ENCODE results near the gene ELN.

ELN gene

DNA sequence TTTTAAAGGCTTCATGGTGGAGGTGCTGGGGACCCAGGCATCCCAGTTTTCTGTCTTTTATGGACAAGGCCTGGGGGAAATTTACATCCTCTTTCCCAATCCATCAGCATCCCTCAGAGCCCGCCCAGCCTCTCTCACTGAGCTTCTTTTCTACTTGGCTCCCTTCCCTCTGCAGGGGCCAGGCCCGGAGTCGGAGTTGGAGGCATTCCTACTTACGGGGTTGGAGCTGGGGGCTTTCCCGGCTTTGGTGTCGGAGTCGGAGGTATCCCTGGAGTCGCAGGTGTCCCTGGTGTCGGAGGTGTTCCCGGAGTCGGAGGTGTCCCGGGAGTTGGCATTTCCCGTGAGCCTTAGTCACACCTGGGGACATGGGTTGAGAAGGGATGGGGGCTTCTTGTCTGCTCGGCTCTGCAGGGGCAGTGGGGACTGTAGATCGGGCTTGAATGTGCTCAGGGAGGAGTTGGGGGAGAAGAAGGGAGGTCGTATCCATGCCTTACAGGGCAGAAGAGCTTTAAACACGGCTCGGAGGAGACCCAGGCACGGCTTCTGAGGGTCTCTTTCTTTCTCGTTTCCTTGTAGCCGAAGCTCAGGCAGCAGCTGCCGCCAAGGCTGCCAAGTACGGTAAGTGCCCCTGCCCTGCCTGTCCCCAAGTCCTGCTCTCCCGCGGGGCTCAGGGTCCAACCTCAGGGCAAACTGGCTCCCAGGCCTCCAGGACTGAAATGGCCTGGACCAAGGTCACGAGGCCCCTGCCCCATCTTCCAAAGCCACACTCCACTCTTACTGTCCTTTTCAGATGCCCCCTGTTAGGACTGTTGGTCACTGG lies 28.3 kb downstream of the ELN start:
- DNase-seq (ENCODE audit: low read depth) = no peak
- TF ChIP-seq, protein P1, sequence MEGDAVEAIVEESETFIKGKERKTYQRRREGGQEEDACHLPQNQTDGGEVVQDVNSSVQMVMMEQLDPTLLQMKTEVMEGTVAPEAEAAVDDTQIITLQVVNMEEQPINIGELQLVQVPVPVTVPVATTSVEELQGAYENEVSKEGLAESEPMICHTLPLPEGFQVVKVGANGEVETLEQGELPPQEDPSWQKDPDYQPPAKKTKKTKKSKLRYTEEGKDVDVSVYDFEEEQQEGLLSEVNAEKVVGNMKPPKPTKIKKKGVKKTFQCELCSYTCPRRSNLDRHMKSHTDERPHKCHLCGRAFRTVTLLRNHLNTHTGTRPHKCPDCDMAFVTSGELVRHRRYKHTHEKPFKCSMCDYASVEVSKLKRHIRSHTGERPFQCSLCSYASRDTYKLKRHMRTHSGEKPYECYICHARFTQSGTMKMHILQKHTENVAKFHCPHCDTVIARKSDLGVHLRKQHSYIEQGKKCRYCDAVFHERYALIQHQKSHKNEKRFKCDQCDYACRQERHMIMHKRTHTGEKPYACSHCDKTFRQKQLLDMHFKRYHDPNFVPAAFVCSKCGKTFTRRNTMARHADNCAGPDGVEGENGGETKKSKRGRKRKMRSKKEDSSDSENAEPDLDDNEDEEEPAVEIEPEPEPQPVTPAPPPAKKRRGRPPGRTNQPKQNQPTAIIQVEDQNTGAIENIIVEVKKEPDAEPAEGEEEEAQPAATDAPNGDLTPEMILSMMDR (conservative IDR thresholded peaks at IDR 0.05; ENCODE audit: low read depth, low read length) = no peak

DNA sequence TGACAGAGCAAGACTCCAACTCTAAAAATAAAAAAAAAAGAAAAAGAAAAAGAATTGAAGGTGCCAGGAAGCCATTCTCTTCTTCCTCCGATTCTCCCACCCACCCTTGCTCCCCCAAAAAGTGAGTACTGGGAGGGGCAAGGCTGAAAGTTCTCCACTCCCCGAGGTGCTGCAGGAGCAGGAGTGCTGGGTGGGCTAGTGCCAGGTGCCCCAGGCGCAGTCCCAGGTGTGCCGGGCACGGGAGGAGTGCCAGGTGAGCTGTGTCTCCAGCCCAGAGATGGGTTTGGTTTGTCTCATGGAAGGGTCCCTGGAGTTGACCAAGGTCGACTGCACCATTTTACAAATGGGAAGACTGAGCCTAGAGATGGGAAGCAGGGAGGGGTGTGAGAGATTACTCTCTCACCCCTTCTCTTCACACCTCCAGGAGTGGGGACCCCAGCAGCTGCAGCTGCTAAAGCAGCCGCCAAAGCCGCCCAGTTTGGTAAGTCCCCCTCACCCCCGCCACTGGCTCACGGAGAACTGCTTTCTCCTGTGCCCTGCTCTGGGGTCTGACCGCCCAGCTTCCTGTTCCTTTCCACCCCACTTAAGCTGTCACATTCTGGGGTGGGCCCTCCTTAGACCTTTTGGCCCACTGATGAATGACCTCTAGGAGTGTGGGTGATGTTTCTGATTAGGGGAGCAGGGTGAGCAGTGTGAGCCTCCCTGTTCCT lies 29.4 kb downstream of the ELN start:
- no peak for DNase-seq (ENCODE audit: low read depth)
- TF ChIP-seq, protein P1 (conservative IDR thresholded peaks at IDR 0.05; ENCODE audit: low read depth, low read length) = no peak
- no peak overlapping the region for H3K4me3 ChIP-seq (ENCODE audit: low read depth, low read length)

More for the DNA sequence above, 28.3 kb downstream of the ELN start:
- H3K4me3 ChIP-seq (ENCODE audit: low read depth, low read length) = no peak overlapping the region

DNA sequence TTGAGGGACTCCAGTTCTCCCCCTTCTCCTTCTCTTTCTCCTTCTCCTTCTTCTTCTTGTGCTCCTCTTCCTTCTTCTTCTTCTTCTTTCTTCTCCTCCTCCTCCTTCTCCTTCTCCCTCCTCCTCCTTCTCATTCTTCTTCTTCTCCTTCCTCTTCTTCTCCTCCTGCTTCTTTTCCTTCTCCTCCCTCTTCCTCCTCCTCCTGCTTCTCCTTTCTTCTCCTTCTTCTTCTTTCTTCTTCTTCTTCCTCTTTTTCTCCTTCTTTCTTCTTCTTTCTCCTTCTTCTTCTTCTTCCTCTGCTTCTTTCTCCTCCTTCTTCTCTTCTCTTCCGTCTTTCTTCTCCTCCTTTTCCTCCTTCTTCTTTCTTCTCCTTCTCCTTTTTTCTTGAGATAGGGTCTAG lies 30.0 kb downstream of the ELN start:
- H3K4me3 ChIP-seq (ENCODE audit: low read depth, low read length) = no peak overlapping the region
- TF ChIP-seq, protein P1 (conservative IDR thresholded peaks at IDR 0.05; ENCODE audit: low read depth, low read length) = no peak
- no peak for DNase-seq (ENCODE audit: low read depth)

DNA sequence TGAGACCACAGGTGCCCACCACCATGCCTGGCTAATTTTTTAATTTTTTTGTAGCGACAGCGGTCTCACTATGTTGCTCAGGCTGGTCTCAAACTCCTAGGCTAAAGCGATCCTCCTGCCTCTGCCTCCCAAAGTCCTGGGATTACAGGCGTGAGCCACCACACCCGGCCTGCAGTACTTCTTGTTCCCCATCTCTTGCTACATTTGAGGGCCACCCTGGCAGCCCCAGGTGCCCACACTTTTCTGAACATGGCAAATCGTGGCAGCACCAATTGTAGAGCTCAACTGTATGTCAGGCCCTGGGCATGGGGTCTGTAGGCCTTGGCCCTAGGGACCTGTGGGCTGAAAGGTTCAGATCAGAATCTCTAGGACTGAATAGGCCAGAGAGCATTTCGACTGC lies 30.5 kb downstream of the ELN start:
- DNase-seq (ENCODE audit: low read depth) = no peak
- TF ChIP-seq, protein P1 (conservative IDR thresholded peaks at IDR 0.05; ENCODE audit: low read depth, low read length) = no peak
- no peak overlapping the region for H3K4me3 ChIP-seq (ENCODE audit: low read depth, low read length)

DNA sequence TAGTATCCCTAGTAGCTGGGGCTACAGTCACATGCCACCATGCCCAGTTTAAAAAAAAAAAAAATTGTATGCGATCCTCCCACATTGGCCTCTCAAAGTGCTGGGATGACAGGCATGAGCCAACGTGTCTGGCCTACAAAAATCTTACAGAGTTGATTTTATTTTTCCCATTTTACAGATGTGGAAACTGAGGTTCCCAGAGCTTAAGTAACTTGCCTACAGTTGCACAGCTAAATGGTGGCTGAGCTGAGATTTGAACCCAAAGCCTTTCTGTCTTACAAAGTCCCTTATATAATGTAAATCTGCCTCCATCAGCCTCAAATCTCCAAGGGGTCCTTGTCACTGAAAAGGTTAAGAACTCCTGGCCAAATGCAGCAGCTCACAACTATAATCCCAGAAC lies 31.1 kb downstream of the ELN start:
- no peak for DNase-seq (ENCODE audit: low read depth)
- TF ChIP-seq, protein P1 (conservative IDR thresholded peaks at IDR 0.05; ENCODE audit: low read depth, low read length) = no peak
- H3K4me3 ChIP-seq (ENCODE audit: low read depth, low read length) = no peak overlapping the region

DNA sequence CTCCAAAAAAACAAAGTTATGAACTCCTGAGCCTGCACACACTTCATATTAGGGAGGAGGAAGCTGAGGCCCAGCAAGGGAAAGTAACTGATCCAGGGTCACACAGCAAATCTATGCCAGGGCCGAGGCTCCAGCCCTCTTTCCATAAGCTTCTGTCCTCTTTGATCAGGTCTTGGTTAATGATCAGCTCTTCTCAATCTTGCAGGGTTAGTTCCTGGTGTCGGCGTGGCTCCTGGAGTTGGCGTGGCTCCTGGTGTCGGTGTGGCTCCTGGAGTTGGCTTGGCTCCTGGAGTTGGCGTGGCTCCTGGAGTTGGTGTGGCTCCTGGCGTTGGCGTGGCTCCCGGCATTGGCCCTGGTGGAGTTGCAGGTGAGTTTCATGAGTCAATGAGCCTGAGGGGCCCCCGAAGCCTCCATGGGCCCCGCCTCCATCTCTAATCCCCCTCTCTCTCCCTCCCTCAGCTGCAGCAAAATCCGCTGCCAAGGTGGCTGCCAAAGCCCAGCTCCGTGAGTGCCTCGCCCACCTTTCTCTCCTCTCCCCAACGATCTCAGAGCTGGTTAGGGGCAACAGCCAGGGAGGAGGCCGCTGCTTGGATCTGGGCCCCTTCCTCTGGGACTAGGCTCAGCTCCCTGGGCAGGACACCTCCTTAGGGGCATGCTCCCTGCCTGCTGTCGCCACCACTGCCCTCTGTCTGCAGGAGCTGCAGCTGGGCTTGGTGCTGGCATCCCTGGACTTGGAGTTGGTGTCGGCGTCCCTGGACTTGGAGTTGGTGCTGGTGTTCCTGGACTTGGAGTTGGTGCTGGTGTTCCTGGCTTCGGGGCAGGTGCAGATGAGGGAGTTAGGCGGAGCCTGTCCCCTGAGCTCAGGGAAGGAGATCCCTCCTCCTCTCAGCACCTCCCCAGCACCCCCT lies 32.0 kb downstream of the ELN start:
- no peak overlapping the region for H3K4me3 ChIP-seq (ENCODE audit: low read depth, low read length)
- no peak for DNase-seq (ENCODE audit: low read depth)
- TF ChIP-seq, protein P1 (conservative IDR thresholded peaks at IDR 0.05; ENCODE audit: low read depth, low read length) = peak; percentile 14
